ENCODE data around the gene EBLN1. TPM values are rescaled to one million over a fixed set of nuclear protein-coding genes. Genes with fewer than 3 reads are reported as not detected.
A peak's percentile ranks its signal among the peaks of the same experiment; 100 is the strongest.
"Not testable (repeated sequence)": the region's sequence is repeated elsewhere in the genome, so short reads cannot be mapped to it uniquely, and the experiment has no call there.

The EBLN1 gene
- polyA plus RNA-seq, 4 donors: 0.17 TPM; not detected in 3

- DNase-seq (ENCODE audit: low read depth in 4 of 4, low spot score in 2 of 4): peak; percentile 86 to 93 (median 88)
Observed at GRCh38 chr10:22228943-22229801, 11.4 kb upstream of the EBLN1 start.

GRCh38 chr10:22228167-22228938, 10.5 kb upstream of the EBLN1 start:
- DNase-seq (ENCODE audit: low read depth in 4 of 4, low spot score in 2 of 4): no peak

GRCh38 chr10:22226599-22226998, 8.8 kb upstream of the EBLN1 start:
- no peak for DNase-seq (ENCODE audit: low read depth in 4 of 4, low spot score in 2 of 4)

- DNase-seq (ENCODE audit: low read depth in 4 of 4, low spot score in 2 of 4): no peak
Observed at GRCh38 chr10:22222236-22223190, 4.7 kb upstream of the EBLN1 start.

GRCh38 chr10:22219308-22219707, 1.5 kb upstream of the EBLN1 start:
- no peak for DNase-seq (ENCODE audit: low read depth in 4 of 4, low spot score in 2 of 4)

- DNase-seq (ENCODE audit: low read depth in 4 of 4, low spot score in 2 of 4): no peak
Observed at GRCh38 chr10:22218448-22218847, 633 bp upstream of the EBLN1 start.

- not testable (repeated sequence) for DNase-seq (ENCODE audit: low read depth in 4 of 4, low spot score in 2 of 4)
Observed at GRCh38 chr10:22217084-22217483, 731 bp downstream of the EBLN1 start.

- DNase-seq (ENCODE audit: low read depth in 4 of 4, low spot score in 2 of 4): no peak
Observed at GRCh38 chr10:22210267-22210666, 7.5 kb downstream of the EBLN1 start.

GRCh38 chr10:22193945-22194344, 23.9 kb downstream of the EBLN1 start:
- no peak for DNase-seq (ENCODE audit: low read depth in 4 of 4, low spot score in 2 of 4)

- no peak for DNase-seq (ENCODE audit: low read depth in 4 of 4, low spot score in 2 of 4)
Observed at GRCh38 chr10:22185586-22185985, 32.2 kb downstream of the EBLN1 start.

GRCh38 chr10:22183771-22184461, 33.9 kb downstream of the EBLN1 start:
- peak; percentile 11 to 49 (median 23) for DNase-seq (ENCODE audit: low read depth in 4 of 4, low spot score in 2 of 4)

- no peak for DNase-seq (ENCODE audit: low read depth in 4 of 4, low spot score in 2 of 4)
Observed at GRCh38 chr10:22180724-22181123, 37.1 kb downstream of the EBLN1 start.

GRCh38 chr10:22174442-22174841, 43.4 kb downstream of the EBLN1 start:
- no peak for DNase-seq (ENCODE audit: low read depth in 4 of 4, low spot score in 2 of 4)

- DNase-seq (ENCODE audit: low read depth in 4 of 4, low spot score in 2 of 4): no peak
Observed at GRCh38 chr10:22171131-22171530, 46.7 kb downstream of the EBLN1 start.

- no peak for DNase-seq (ENCODE audit: low read depth in 4 of 4, low spot score in 2 of 4)
Observed at GRCh38 chr10:22170582-22170981, 47.2 kb downstream of the EBLN1 start.

- DNase-seq (ENCODE audit: low read depth in 4 of 4, low spot score in 2 of 4): no peak
Observed at GRCh38 chr10:22159979-22160378, 57.8 kb downstream of the EBLN1 start.

- DNase-seq (ENCODE audit: low read depth in 4 of 4, low spot score in 2 of 4): no peak
Observed at GRCh38 chr10:22159180-22159579, 58.6 kb downstream of the EBLN1 start.
